Heart left ventricle (tissue), 13 donors: ENCODE results near the gene ANO4.

ENCODE experiments used
- POLR2A ChIP-seq, 2 donors: fragments of 450-650 bp; IDR thresholded peaks; one replicate each; pipeline ENCODE4 v1.6.1; 2017; ENCODE audit warnings: antibody characterized with exemption in 2 of 2, mild to moderate bottlenecking in 2 of 2, moderate library complexity in 2 of 2
- TF ChIP-seq, protein P1 (sequence below), 12 donors: fragments of 200-600 bp; sonication (generic) in 4 of 12; IDR thresholded peaks; one replicate each; pipeline versions ENCODE4 v1.5.0 to v1.8.0; 2018 to 2022; ENCODE audit warnings: antibody characterized with exemption in 12 of 12, mild to moderate bottlenecking in 5 of 12
- donor health status: ischemic (EF 13 %, LVEDD 7.1; RV severe dilation, severe dysfunction).
- donor health status: DM: no; HTN: yes; CAD: no.
- donor health status: DM: no; HTN: no; CAD: no.
- donor health status: ischemic (EF 25% LVEDD 6.9; RV normal size, moderate dysfunction).
- donor health status: ischemic (EF 25% LVEDD 5.7; RV mildly dilated, moderate dysfunction).
- donor health status: ischemic (EF 35%, LVEDD 5.7; RV mildly dilated, moderate dysfunction).
- donor health status: nonischemic (EF 11% LVEDD 7.7; RV severe dilation, severe dysfunction).
- donor health status: DM: yes; HTN: yes; CAD: no.
- donor health status: PGD.
- donor health status: ischemic (EF 29% LVEDD 5.4; RV normal size, mild dysfunction).
- donor health status: nonischemic (EF 23%, LVEDD 6.1; RV moderate dilation, normal function).

DNA sequence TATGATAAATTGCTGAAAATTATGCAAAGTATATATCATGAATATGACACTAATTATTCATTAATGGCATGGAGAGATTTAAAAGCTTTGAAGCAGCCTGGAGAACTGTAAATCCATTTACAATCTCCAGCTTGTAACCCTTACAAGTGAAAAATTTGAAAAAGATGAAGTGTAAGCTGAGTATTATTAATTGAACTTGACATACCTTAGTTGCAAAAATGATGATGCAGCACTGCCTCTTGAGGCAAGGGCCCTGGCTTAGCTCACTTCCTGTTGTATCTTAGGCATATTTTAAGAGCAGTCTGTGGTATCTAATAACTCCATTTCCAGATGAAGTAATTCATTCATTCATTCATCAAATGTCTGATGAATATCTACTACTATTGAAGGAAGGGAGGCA lies 158.6 kb downstream of the ANO4 start:
- TF ChIP-seq, protein P1, sequence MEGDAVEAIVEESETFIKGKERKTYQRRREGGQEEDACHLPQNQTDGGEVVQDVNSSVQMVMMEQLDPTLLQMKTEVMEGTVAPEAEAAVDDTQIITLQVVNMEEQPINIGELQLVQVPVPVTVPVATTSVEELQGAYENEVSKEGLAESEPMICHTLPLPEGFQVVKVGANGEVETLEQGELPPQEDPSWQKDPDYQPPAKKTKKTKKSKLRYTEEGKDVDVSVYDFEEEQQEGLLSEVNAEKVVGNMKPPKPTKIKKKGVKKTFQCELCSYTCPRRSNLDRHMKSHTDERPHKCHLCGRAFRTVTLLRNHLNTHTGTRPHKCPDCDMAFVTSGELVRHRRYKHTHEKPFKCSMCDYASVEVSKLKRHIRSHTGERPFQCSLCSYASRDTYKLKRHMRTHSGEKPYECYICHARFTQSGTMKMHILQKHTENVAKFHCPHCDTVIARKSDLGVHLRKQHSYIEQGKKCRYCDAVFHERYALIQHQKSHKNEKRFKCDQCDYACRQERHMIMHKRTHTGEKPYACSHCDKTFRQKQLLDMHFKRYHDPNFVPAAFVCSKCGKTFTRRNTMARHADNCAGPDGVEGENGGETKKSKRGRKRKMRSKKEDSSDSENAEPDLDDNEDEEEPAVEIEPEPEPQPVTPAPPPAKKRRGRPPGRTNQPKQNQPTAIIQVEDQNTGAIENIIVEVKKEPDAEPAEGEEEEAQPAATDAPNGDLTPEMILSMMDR (IDR thresholded peaks at IDR 0.05): no peak
- no peak for TF ChIP-seq POLR2A (IDR thresholded peaks at IDR 0.05)
